ENCODE measurements around the gene RGPD8. TPM values are rescaled to one million over a fixed set of nuclear protein-coding genes. Genes with fewer than 3 reads are reported as not detected.
A peak's percentile ranks its signal among the peaks of the same experiment; 100 is the strongest.
"Not testable (repeated sequence)": the region's sequence is repeated elsewhere in the genome, so short reads cannot be mapped to it uniquely, and the experiment has no call there.

Gene RGPD8
- total and polyA plus RNA-seq, 7 experiments from 2014 or later: 3.6 to 50.6 (median 27.8) TPM

DNA sequence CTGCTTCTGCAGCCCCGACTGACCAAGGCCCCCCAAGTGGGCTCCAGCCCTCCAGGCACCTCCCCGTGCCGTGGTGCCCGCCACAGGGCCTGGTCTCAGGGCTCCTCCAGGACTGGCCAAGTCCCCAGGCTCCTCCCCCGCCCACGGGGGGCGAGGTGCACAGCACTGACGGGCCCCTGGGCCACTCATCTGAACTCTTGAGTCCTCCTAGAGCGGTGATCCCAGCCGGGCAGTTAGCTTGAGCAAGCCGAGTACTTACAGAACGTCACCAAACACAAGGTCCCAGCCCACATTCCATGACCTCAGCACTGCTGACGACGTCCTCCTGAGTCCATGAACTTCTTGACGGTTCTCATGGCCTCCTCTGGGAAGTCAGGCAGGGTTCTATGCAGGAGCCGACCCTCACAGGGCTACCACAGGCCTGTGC, 4.0 kb upstream of the RGPD8 start:
- H3K36me3 ChIP-seq (ENCODE audit: control insufficient read depth in 2 of 3, insufficient read depth in 3 of 3, low read length in 3 of 3); H3K4me3 Mint-ChIP-seq; POLR2A ChIA-PET; ATAC-seq; H3K9me3 ChIP-seq (ENCODE audit: control insufficient read depth in 2 of 3, low read length in 3 of 3); H3K36me3 Mint-ChIP-seq; H3K27me3 ChIP-seq (ENCODE audit: control insufficient read depth in 2 of 2, insufficient read depth in 2 of 2, low read length in 2 of 2); CTCF ChIA-PET; H3K4me3 ChIP-seq (ENCODE audit: low read length); H3K4me1 ChIP-seq (ENCODE audit: control insufficient read depth in 2 of 2, insufficient read depth in 2 of 2, low read length in 2 of 2); H3K9me3 Mint-ChIP-seq; intact Hi-C loops (cut with micrococcal nuclease); H3K4me1 Mint-ChIP-seq; H3K27ac ChIP-seq (ENCODE audit: low read depth, low read length); DNase-seq; H3K27ac Mint-ChIP-seq: not testable (repeated sequence)
- H3K27me3 Mint-ChIP-seq: peaks cover 6 to 26% (median 18%) of the 10 kb centered on the region in 5 donors

- ATAC-seq; H3K9me3 Mint-ChIP-seq; DNase-seq; CTCF ChIA-PET; H3K4me3 Mint-ChIP-seq; H3K4me3 ChIP-seq (ENCODE audit: low read length); H3K27me3 ChIP-seq (ENCODE audit: control insufficient read depth in 2 of 2, insufficient read depth in 2 of 2, low read length in 2 of 2); H3K4me1 Mint-ChIP-seq; intact Hi-C loops (cut with micrococcal nuclease); H3K36me3 Mint-ChIP-seq; H3K27ac ChIP-seq (ENCODE audit: low read depth, low read length); H3K9me3 ChIP-seq (ENCODE audit: control insufficient read depth in 2 of 3, low read length in 3 of 3); POLR2A ChIA-PET; H3K36me3 ChIP-seq (ENCODE audit: control insufficient read depth in 2 of 3, insufficient read depth in 3 of 3, low read length in 3 of 3); H3K4me1 ChIP-seq (ENCODE audit: control insufficient read depth in 2 of 2, insufficient read depth in 2 of 2, low read length in 2 of 2); H3K27ac Mint-ChIP-seq: not testable (repeated sequence)
- H3K27me3 Mint-ChIP-seq: peaks cover 6 to 22% (median 13%) of the 10 kb centered on the region in 5 donors
Observed at GRCh38 chr2:112436993-112437392, 3.5 kb upstream of the RGPD8 start.

- Mint-ChIP-seq H3K27me3 (peaks cover 6 to 16% (median 13%) of the 10 kb centered on the region in 5 donors), H3K4me1 (peaks cover 7 to 18% (median 16%) of the 10 kb centered on the region in 7 donors)
- DNase-seq; H3K27ac Mint-ChIP-seq; H3K27me3 ChIP-seq (ENCODE audit: control insufficient read depth in 2 of 2, insufficient read depth in 2 of 2, low read length in 2 of 2); POLR2A ChIA-PET; H3K4me1 ChIP-seq (ENCODE audit: control insufficient read depth in 2 of 2, insufficient read depth in 2 of 2, low read length in 2 of 2); H3K4me3 ChIP-seq (ENCODE audit: low read length); H3K9me3 Mint-ChIP-seq; H3K9me3 ChIP-seq (ENCODE audit: control insufficient read depth in 2 of 3, low read length in 3 of 3); H3K36me3 Mint-ChIP-seq; intact Hi-C loops (cut with micrococcal nuclease); H3K27ac ChIP-seq (ENCODE audit: low read depth, low read length); H3K36me3 ChIP-seq (ENCODE audit: control insufficient read depth in 2 of 3, insufficient read depth in 3 of 3, low read length in 3 of 3); H3K4me3 Mint-ChIP-seq; ATAC-seq: not testable (repeated sequence)
- CTCF ChIA-PET: interaction anchor here (1.3 kb wide), 1 partner anchor 314 kb away, joined by 3 read pairs; no protein-coding TSS in a partner anchor
Observed at GRCh38 chr2:112435716-112436431, 2.4 kb upstream of the RGPD8 start.

- H3K4me1 ChIP-seq (ENCODE audit: control insufficient read depth in 2 of 2, insufficient read depth in 2 of 2, low read length in 2 of 2); ATAC-seq; H3K9me3 Mint-ChIP-seq; H3K27me3 ChIP-seq (ENCODE audit: control insufficient read depth in 2 of 2, insufficient read depth in 2 of 2, low read length in 2 of 2); DNase-seq; H3K9me3 ChIP-seq (ENCODE audit: control insufficient read depth in 2 of 3, low read length in 3 of 3); H3K36me3 Mint-ChIP-seq; H3K4me3 ChIP-seq (ENCODE audit: low read length); H3K27ac ChIP-seq (ENCODE audit: low read depth, low read length); H3K36me3 ChIP-seq (ENCODE audit: control insufficient read depth in 2 of 3, insufficient read depth in 3 of 3, low read length in 3 of 3); H3K27ac Mint-ChIP-seq: not testable (repeated sequence)
- ChIA-PET POLR2A (interaction anchor here (1.0 kb wide), 1 partner anchor 176 kb away, joined by 3 read pairs; no protein-coding TSS in a partner anchor), CTCF (interaction anchor here (1.3 kb wide), 1 partner anchor 313 kb away, joined by 3 read pairs; no protein-coding TSS in a partner anchor)
- Mint-ChIP-seq H3K27me3 (peaks cover under 1 to 13% (median 8%) of the 10 kb centered on the region in 5 donors), H3K4me1 (peaks cover 7 to 25% (median 19%) of the 10 kb centered on the region in 7 donors), H3K4me3 (peak overlapping the region in 1 of 10 donors; percentile 28)
- intact Hi-C loops (cut with micrococcal nuclease): loop anchor here in 1 of 2 donors (5.0 kb wide), 1 partner anchor 47 kb away; the partner anchor contains the start of gene TTL
Observed at GRCh38 chr2:112434890-112435715, 1.7 kb upstream of the RGPD8 start.

GRCh38 chr2:112433932-112434730, 686 bp upstream of the RGPD8 start:
- intact Hi-C loops (cut with micrococcal nuclease): loop anchor here in 1 of 2 donors (2.0 to 5.0 kb wide), 2 partner anchors 48 to 175 kb away; partner anchors contain the start of gene TTL
- Mint-ChIP-seq H3K27me3 (peaks cover 0 to 13% (median 6%) of the 10 kb centered on the region in 5 donors), H3K4me3 (peak overlapping the region in 4 of 10 donors; percentile 15 to 81 (median 60)), H3K4me1 (peaks cover 7 to 30% (median 22%) of the 10 kb centered on the region in 7 donors), H3K36me3 (peaks cover 0 to 3% (median 0%) of the 10 kb centered on the region in 5 donors), H3K9me3 (no peaks in the 10 kb centered on the region), H3K27ac (peak overlapping the region in 4 of 9 donors; percentile 6 to 84 (median 63))
- Histone ChIP-seq H3K27ac (ENCODE audit: low read depth, low read length) (no peak overlapping the region), H3K36me3 (ENCODE audit: control insufficient read depth in 2 of 3, insufficient read depth in 3 of 3, low read length in 3 of 3) (no peaks in the 10 kb centered on the region), H3K4me3 (ENCODE audit: low read length) (no peak overlapping the region), H3K27me3 (ENCODE audit: control insufficient read depth in 2 of 2, insufficient read depth in 2 of 2, low read length in 2 of 2) (no peaks in the 10 kb centered on the region), H3K4me1 (ENCODE audit: control insufficient read depth in 2 of 2, insufficient read depth in 2 of 2, low read length in 2 of 2) (no peaks in the 10 kb centered on the region), H3K9me3 (ENCODE audit: control insufficient read depth in 2 of 3, low read length in 3 of 3) (no peaks in the 10 kb centered on the region)
- POLR2A ChIA-PET: interaction anchor here (1.0 kb wide), 2 partner anchors 175 to 312 kb away, joined by 3 read pairs; no protein-coding TSS in a partner anchor
- CTCF ChIA-PET: no interaction called here
- no peak for ATAC-seq
- DNase-seq: peak in 1 of 9 donors; percentile 3
